GM12892 (cell line): ENCODE data around the gene NAIF1.

Experiments used
- POLR2A ChIP-seq: IDR thresholded peaks from 2 replicates; pipeline ENCODE4 v1.6.1; 2011; ENCODE audit warnings: low read depth, low read length, control low read depth
- POLR2AphosphoS5 ChIP-seq: IDR thresholded peaks from 2 replicates; pipeline ENCODE4 v1.6.1; 2011; ENCODE audit warnings: low read depth, low read length, control low read depth

GRCh38 chr9:128059365-128059983 lies 7.6 kb downstream of the NAIF1 start:
- no peak for TF ChIP-seq POLR2A
- no peak for TF ChIP-seq POLR2AphosphoS5
